MCF 10A (cell line): ENCODE data around the gene HIGD2A. TPM values are rescaled to one million over a fixed set of nuclear protein-coding genes. Genes with fewer than 3 reads are reported as not detected.
A peak's percentile ranks its signal among the peaks of the same experiment; 100 is the strongest.

Experiments used
- BruUV-seq: library from RNA; stranded (reverse); fragments of 400-500 nt; replicated peaks from 2 replicates; lab custom pipeline; 2021; lab: Mats Ljungman, UMichigan
- CTCF ChIA-PET: fragments of 300-600 bp; sonication (Branson Sonifier 250); formaldehyde crosslinking; extraction: SDS; loops from one replicate; lab custom pipeline; 2021; ENCODE audit warnings: antibody characterized with exemption, inconsistent platforms; lab: Yijun Ruan, JAX
- POLR2A ChIA-PET: fragments of 300-600, 350-650 bp; sonication (Branson Sonifier 250); formaldehyde crosslinking; extraction: SDS; loops from one replicate; lab custom pipeline; 2020; ENCODE audit warnings: antibody characterized with exemption, inconsistent platforms; lab: Yijun Ruan, JAX
- DNase-seq: peaks from one replicate; pipeline ENCODE4 v3.0.0-alpha.2; 2018; ENCODE audit not compliant: unreplicated experiment
- H3K27ac Mint-ChIP-seq: one replicate; pipeline ENCODE4 v1.8.0; 2022; ENCODE audit warnings: mild to moderate bottlenecking, low read depth, mixed read lengths; ENCODE audit not compliant: unreplicated experiment
- H3K27me3 Mint-ChIP-seq: one replicate; pipeline ENCODE4 v1.8.0; 2022; ENCODE audit warnings: mixed read lengths; ENCODE audit not compliant: insufficient read depth, unreplicated experiment
- H3K36me3 Mint-ChIP-seq: one replicate; pipeline ENCODE4 v1.8.0; 2022; ENCODE audit warnings: mild to moderate bottlenecking, moderate library complexity, mixed read lengths; ENCODE audit not compliant: insufficient read depth, unreplicated experiment
- H3K4me1 Mint-ChIP-seq: one replicate; pipeline ENCODE4 v1.8.0; 2022; ENCODE audit warnings: mixed read lengths; ENCODE audit not compliant: insufficient read depth, unreplicated experiment
- H3K4me3 Mint-ChIP-seq: one replicate; pipeline ENCODE4 v1.8.0; 2022; ENCODE audit warnings: mild to moderate bottlenecking, moderate library complexity, mixed read lengths; ENCODE audit not compliant: unreplicated experiment
- H3K9me3 Mint-ChIP-seq: one replicate; pipeline ENCODE4 v1.8.0; 2022; ENCODE audit warnings: mixed read lengths; ENCODE audit not compliant: unreplicated experiment
- intact Hi-C: fragments of 100-400 bp; cut with micrococcal nuclease; formaldehyde crosslinking; loops from 2 replicates; pipeline ENCODE4 v1.14.1; 2022
- total RNA-seq: library from RNA; stranded (reverse); gene quantifications from 2 replicates; pipeline ENCODE4 v1.2.3, GENCODE V29; 2022
- TF ChIP-seq, protein P1 (sequence below): fragments of 200-600 bp; IDR thresholded peaks from one replicate; pipeline ENCODE4 v1.8.0; 2022; ENCODE audit warnings: antibody characterized with exemption, mild to moderate bottlenecking; ENCODE audit not compliant: unreplicated experiment

Gene HIGD2A
- total RNA-seq, 1 experiment from 2014 or later, result 196 TPM

DNA sequence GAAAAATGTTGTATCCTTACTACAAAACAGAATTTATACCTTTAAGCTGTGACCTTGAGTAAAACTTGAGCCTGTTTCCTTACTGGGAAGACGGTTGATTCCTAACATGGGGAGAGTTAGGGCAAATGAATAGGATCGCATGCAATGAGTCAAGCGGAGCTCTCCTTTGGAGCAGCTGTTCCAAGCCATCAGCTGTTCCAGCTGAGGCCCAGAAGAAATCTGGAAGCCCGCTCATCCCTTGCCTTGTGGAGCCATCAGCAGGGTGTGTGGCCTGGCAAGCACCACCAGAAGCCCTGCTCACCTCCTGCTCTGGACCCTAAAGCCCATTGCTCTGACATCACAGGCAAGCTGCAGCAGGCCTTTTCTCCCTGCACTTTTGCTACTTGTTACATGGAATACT, 35.0 kb upstream of the HIGD2A start:
- H3K4me3 Mint-ChIP-seq, result no peak overlapping the region
- H3K27ac Mint-ChIP-seq, result no peak overlapping the region
- ChIA-PET CTCF (interaction anchor here (1.2 to 1.6 kb wide), 3 partner anchors 15 to 624 kb away, joined by 3 to 5 read pairs (median 4); no protein-coding TSS in a partner anchor), POLR2A (interaction anchor here (0.9 to 1.1 kb wide), 2 partner anchors 24 to 35 kb away, joined by 3 read pairs; partner anchors contain the start of genes HIGD2A and NOP16)
- H3K36me3 Mint-ChIP-seq, result peaks cover 91% of the 10 kb centered on the region
- intact Hi-C loops, result no loop called here
- no peak for DNase-seq
- BruUV-seq, result no TSS peak
- H3K27me3 Mint-ChIP-seq, result no peaks in the 10 kb centered on the region
- peaks cover 5% of the 10 kb centered on the region for H3K4me1 Mint-ChIP-seq
- TF ChIP-seq, protein P1, sequence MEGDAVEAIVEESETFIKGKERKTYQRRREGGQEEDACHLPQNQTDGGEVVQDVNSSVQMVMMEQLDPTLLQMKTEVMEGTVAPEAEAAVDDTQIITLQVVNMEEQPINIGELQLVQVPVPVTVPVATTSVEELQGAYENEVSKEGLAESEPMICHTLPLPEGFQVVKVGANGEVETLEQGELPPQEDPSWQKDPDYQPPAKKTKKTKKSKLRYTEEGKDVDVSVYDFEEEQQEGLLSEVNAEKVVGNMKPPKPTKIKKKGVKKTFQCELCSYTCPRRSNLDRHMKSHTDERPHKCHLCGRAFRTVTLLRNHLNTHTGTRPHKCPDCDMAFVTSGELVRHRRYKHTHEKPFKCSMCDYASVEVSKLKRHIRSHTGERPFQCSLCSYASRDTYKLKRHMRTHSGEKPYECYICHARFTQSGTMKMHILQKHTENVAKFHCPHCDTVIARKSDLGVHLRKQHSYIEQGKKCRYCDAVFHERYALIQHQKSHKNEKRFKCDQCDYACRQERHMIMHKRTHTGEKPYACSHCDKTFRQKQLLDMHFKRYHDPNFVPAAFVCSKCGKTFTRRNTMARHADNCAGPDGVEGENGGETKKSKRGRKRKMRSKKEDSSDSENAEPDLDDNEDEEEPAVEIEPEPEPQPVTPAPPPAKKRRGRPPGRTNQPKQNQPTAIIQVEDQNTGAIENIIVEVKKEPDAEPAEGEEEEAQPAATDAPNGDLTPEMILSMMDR, result no peak
- no peaks in the 10 kb centered on the region for H3K9me3 Mint-ChIP-seq

DNA sequence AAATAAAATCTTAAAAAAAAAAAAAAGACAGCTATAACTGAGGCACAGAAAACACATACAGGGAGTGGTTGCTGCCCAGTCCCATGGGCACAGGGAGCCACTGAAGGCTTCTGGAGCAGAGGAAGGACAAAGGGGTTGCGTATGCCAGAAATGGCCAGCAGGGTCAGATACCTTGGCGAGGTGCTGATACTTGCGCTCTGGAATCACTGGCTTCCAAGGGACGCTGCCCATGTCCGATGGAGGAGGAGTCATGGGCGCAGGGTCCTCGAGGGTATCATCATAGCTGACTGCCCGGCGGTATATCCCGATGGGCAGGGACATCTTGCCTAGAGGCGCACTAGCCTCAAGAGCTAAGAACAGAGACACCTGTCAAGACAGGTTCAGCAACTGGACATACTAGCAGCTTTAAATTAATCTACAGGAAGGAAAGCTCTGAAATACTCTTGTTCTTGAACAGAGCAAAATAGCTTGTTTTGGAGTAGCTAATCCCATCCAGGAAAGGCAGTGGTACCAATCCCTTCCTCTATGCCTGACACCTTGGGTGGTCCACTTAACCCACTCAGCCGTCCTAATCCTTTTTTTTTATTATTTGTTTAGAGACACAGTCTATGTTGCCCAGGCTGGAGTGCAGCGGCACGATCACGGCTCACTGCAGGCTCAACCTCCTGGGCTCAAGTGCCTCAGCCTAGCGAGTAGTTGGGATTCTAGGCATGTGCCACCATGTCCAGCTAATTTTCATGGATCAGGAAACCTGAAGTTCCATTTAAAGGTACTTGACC, 33.0 kb upstream of the HIGD2A start:
- Mint-ChIP-seq H3K9me3 (no peaks in the 10 kb centered on the region), H3K36me3 (peaks cover 74% of the 10 kb centered on the region)
- POLR2A ChIA-PET, result interaction anchor here (0.6 kb wide), 1 partner anchor 20 kb away, joined by 3 read pairs; no protein-coding TSS in a partner anchor

DNA sequence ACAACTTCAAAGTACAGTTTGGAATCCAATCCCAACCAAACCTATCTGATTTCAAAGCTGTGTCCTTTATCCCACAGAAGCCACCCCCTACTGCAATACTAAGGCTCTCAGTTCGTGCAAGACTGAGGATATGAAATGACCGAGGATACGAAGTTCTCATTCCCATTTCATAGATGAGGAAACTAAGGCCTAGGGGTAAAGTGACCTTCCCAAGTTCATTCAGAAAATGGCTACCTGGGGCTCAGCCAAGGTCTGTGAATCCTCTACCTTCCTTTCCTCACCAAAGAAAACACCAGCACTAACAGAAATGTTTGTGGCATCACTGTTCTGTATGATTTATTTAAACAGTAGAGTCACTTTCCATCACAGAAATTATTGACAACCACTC, 32.4 kb upstream of the HIGD2A start:
- BruUV-seq, result no TSS peak
- POLR2A ChIA-PET, result no interaction called here
- H3K4me3 Mint-ChIP-seq, result no peak overlapping the region
- no peak for DNase-seq
- no peaks in the 10 kb centered on the region for H3K27me3 Mint-ChIP-seq
- H3K9me3 Mint-ChIP-seq, result no peaks in the 10 kb centered on the region
- CTCF ChIA-PET, result interaction anchor here (1.2 to 1.3 kb wide), 2 partner anchors 15 to 42 kb away, joined by 3 to 5 read pairs; no protein-coding TSS in a partner anchor
- no peak overlapping the region for H3K27ac Mint-ChIP-seq
- peaks cover 11% of the 10 kb centered on the region for H3K4me1 Mint-ChIP-seq
- TF ChIP-seq, protein P1, result no peak
- intact Hi-C loops, result no loop called here
- H3K36me3 Mint-ChIP-seq, result peaks cover 68% of the 10 kb centered on the region

More for the DNA sequence above, 33.0 kb upstream of the HIGD2A start:
- no peak overlapping the region for H3K27ac Mint-ChIP-seq
- H3K27me3 Mint-ChIP-seq, result no peaks in the 10 kb centered on the region
- no TSS peak for BruUV-seq
- CTCF ChIA-PET, result interaction anchor here (0.6 to 1.3 kb wide), 5 partner anchors 12 to 100 kb away, joined by 3 to 6 read pairs (median 3); no protein-coding TSS in a partner anchor
- no peak overlapping the region for H3K4me3 Mint-ChIP-seq
- intact Hi-C loops, result no loop called here
- TF ChIP-seq, protein P1, result no peak
- H3K4me1 Mint-ChIP-seq, result peaks cover 11% of the 10 kb centered on the region
- DNase-seq, result no peak

DNA sequence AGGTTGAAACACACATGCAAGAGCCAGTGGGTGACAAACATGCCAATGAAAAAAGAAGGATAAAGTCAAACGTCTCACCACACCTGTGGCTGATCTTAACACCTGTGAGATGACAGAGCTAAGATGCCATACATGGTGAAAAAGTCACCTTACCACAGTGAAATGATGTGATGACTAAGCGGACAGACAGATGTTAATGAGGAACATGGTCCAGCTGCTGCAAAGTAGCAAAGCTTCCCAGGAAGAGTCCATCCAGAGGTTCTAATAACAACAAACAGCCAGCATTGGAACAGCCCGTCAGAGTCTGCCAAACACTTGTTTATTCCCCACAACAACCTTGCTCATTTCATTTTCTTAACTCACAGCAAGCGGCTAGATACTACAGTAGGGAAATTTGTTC, 28.9 kb upstream of the HIGD2A start:
- Mint-ChIP-seq H3K27me3 (no peaks in the 10 kb centered on the region), H3K4me3 (peak overlapping the region; percentile 98), H3K9me3 (no peaks in the 10 kb centered on the region), H3K4me1 (peaks cover 18% of the 10 kb centered on the region), H3K36me3 (peaks cover 35% of the 10 kb centered on the region), H3K27ac (peak overlapping the region; percentile 29)
- POLR2A ChIA-PET, result interaction anchor here (1.0 to 3.0 kb wide), 7 partner anchors 11 to 107 kb away, joined by 3 to 8 read pairs (median 5); partner anchors contain the start of genes FAF2, HIGD2A and NOP16
- CTCF ChIA-PET, result interaction anchor here (0.9 to 1.6 kb wide), 4 partner anchors 88 to 630 kb away, joined by 3 to 6 read pairs (median 3); partner anchors contain the start of gene FAF2
- TF ChIP-seq, protein P1, result no peak
- intact Hi-C loops, result loop anchor here (2.0 to 5.0 kb wide), 2 partner anchors 55 to 88 kb away; partner anchors contain the start of gene FAF2
- DNase-seq, result no peak
- BruUV-seq, result TSS peak; percentile 1
